Measurements from ENCODE around the gene KRT7.

KRT7 gene

GRCh38 chr12:52258335-52258901 is 25.4 kb downstream of the KRT7 start:
- DNase-seq = no peak

GRCh38 chr12:52259657-52260243 is 26.7 kb downstream of the KRT7 start:
- no peak for DNase-seq

- DNase-seq = no peak
These were observed 27.5 kb downstream of the KRT7 start for GRCh38 chr12:52260361-52261207.

- DNase-seq = no peak
These were observed 28.1 kb downstream of the KRT7 start for GRCh38 chr12:52261208-52261484.

GRCh38 chr12:52262286-52262685 is 29.2 kb downstream of the KRT7 start:
- no peak for DNase-seq

GRCh38 chr12:52263761-52264434 is 30.9 kb downstream of the KRT7 start:
- DNase-seq = no peak

GRCh38 chr12:52264435-52264825 is 31.4 kb downstream of the KRT7 start:
- DNase-seq = no peak

GRCh38 chr12:52266514-52266913 is 33.5 kb downstream of the KRT7 start:
- peak; percentile 77 for DNase-seq

- DNase-seq = no peak
These were observed 34.2 kb downstream of the KRT7 start for GRCh38 chr12:52267266-52267665.

- DNase-seq = no peak
These were observed 34.7 kb downstream of the KRT7 start for GRCh38 chr12:52267699-52268098.

- no peak for DNase-seq
These were observed 35.2 kb downstream of the KRT7 start for GRCh38 chr12:52268212-52268611.

GRCh38 chr12:52270541-52271070 is 37.6 kb downstream of the KRT7 start:
- no peak for DNase-seq

GRCh38 chr12:52271158-52271557 is 38.1 kb downstream of the KRT7 start:
- no peak for DNase-seq

- DNase-seq = no peak
These were observed 41.6 kb downstream of the KRT7 start, which contains the start of gene KRT86 for GRCh38 chr12:52274521-52275120. Gene KRT86 (plus strand): TSS chr12:52274645. CDS start chr12:52301917, 27,272 bp downstream.

- no peak for DNase-seq
These were observed 42.6 kb downstream of the KRT7 start for GRCh38 chr12:52275686-52276085.

GRCh38 chr12:52277486-52278245 is 44.6 kb downstream of the KRT7 start:
- DNase-seq = peak; percentile 28

GRCh38 chr12:52278575-52279421 is 45.8 kb downstream of the KRT7 start:
- peak; percentile 41 for DNase-seq

- DNase-seq = no peak
These were observed 46.6 kb downstream of the KRT7 start for GRCh38 chr12:52279422-52280318.

GRCh38 chr12:52280319-52280795 is 47.3 kb downstream of the KRT7 start:
- peak; percentile 6 for DNase-seq
